Pancreas (tissue), 10 donors: ENCODE measurements around the gene CELF2. TPM values are rescaled to one million over a fixed set of nuclear protein-coding genes. Genes with fewer than 3 reads are reported as not detected.

Source experiments
- ATAC-seq, 4 donors: fragments of 200-7000 bp; cut with Tn5 transposase; one replicate each; pipeline versions ENCODE4 v1.8.0 to v1.9.1; 2020; ENCODE audit warnings: mild to moderate bottlenecking in 4 of 4, moderate library complexity in 4 of 4
- DNase-seq, 6 donors: peaks; one replicate each; pipeline ENCODE4 v3.0.0-alpha.2; 2020
- FAIRE-seq: peaks from 2 replicates; lab custom pipeline; 2012; peaks lifted over from hg19 to GRCh38; lab: Jason Lieb, UNC
- H3K27ac ChIP-seq, 4 donors: fragments of 200-600 bp; sonication (generic); 1 replicate in 3 of 4; 2 replicates in 1 of 4; pipeline versions ENCODE4 v1.5.0 to v1.8.0; 2020
- H3K27me3 ChIP-seq, 4 donors: fragments of 200-600 bp; one replicate each; pipeline ENCODE4 v1.8.0; 2021
- H3K36me3 ChIP-seq, 3 donors: fragments of 200-600 bp; sonication (generic) in 1 of 3; one replicate each; pipeline versions ENCODE4 v1.5.0 to v1.8.0; 2020 to 2021
- H3K4me1 ChIP-seq, 3 donors: fragments of 200-600 bp; one replicate each; pipeline ENCODE4 v1.8.0; 2021
- H3K4me3 ChIP-seq, 4 donors: fragments of 200-600 bp; sonication (generic) in 2 of 4; one replicate each; pipeline versions ENCODE4 v1.5.0 to v1.8.0; 2020 to 2021
- H3K9me3 ChIP-seq, 4 donors: fragments of 200-600 bp; one replicate each; pipeline ENCODE4 v1.8.0; 2021
- WGBS, 2 donors: extraction: QIAGEN DNeasy Blood & Tissue Kit; methylation state at CpG; one replicate each; pipeline ENCODE4 v1.1.7; 2013; 5-methylcytosine and 5-hydroxymethylcytosine counted together
- intact Hi-C, 3 donors: fragments of 100-400 bp; cut with DNase I; formaldehyde crosslinking; loops; one replicate each; pipeline versions ENCODE4 v1.11.1 to v1.14.2; 2022
- polyA plus RNA-seq, 2 donors: library from polyadenylated mRNA; stranded (reverse); fragments of 200-250 nt; gene quantifications; one replicate each; pipeline ENCODE4 v1.2.3, GENCODE V29; 2013
- total RNA-seq, 6 donors: library from RNA; stranded (reverse); fragmentation: NEBNext Ultra II Directional in 4 of 6; extraction: Animal tissue kit (Norgen Biotek cat#: 25700) in 4 of 6; gene quantifications; one replicate each; pipeline versions ENCODE4 v1.2.1 to v1.2.4, GENCODE V29; 2021 to 2023
- TF ChIP-seq, protein P1 (sequence below), 4 donors: fragments of 200-600 bp; sonication (generic) in 3 of 4; IDR thresholded peaks; one replicate each; pipeline versions ENCODE4 v1.5.0 to v1.8.0; 2021; ENCODE audit warnings: antibody characterized with exemption in 4 of 4
- donor health status: healthy with polysubstance abuse.
- donor health status: DM: no; HTN: no; CAD: no; lungs with moderate emphysema.
- donor health status: DM: no; HTN: no; CAD: no.
- donor health status: control.
- donor health status: control.
- donor health status: Bipolar disorder and iron deficiency.
- donor health status: DM: yes; HTN: yes; CAD: no.
- donor health status: DM: no; HTN: no; CAD: no.
- donor health status: DM: no; HTN: no; CAD: no.
- donor health status: DM: yes; HTN: yes; CAD: no.

The CELF2 gene
- total and polyA plus RNA-seq, 8 donors = 1.2 to 11.7 (median 2.2) TPM

DNA sequence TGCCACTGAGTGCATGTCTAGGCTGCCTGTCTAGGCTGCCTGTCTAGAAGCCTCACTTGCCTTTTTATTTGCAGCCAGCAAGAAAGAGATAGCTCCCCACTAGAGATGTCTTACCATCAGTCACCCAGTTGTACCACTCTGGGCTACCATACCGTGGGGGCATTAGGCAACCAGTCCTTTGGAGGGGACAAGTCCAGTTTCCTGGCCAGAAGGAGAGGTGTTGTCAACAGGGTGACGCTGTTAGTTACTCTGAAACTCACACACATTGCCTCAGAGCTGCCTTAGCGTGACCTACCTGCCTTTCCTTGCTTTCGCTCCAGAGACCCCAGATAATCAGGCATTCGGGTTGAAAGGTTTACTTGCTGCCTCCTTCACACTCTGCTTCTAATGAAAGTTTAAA, 155.4 kb downstream of the CELF2 start:
- no peaks in the 10 kb centered on the region for H3K9me3 ChIP-seq
- FAIRE-seq (no peak), DNase-seq (no peak), ATAC-seq (no peak)
- no peaks in the 10 kb centered on the region for H3K4me1 ChIP-seq
- H3K27me3 ChIP-seq = no peaks in the 10 kb centered on the region
- intact Hi-C loops = no loop called here
- H3K27ac ChIP-seq = no peak overlapping the region
- no peaks in the 10 kb centered on the region for H3K36me3 ChIP-seq
- TF ChIP-seq, protein P1, sequence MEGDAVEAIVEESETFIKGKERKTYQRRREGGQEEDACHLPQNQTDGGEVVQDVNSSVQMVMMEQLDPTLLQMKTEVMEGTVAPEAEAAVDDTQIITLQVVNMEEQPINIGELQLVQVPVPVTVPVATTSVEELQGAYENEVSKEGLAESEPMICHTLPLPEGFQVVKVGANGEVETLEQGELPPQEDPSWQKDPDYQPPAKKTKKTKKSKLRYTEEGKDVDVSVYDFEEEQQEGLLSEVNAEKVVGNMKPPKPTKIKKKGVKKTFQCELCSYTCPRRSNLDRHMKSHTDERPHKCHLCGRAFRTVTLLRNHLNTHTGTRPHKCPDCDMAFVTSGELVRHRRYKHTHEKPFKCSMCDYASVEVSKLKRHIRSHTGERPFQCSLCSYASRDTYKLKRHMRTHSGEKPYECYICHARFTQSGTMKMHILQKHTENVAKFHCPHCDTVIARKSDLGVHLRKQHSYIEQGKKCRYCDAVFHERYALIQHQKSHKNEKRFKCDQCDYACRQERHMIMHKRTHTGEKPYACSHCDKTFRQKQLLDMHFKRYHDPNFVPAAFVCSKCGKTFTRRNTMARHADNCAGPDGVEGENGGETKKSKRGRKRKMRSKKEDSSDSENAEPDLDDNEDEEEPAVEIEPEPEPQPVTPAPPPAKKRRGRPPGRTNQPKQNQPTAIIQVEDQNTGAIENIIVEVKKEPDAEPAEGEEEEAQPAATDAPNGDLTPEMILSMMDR (IDR thresholded peaks at IDR 0.05) = no peak
- 70 to 76% methylated on average over 5 of the region's 5 CpGs for WGBS, 2 donors
- no peak overlapping the region for H3K4me3 ChIP-seq

GRCh38 chr10:11175823-11176243, 158.2 kb downstream of the CELF2 start:
- TF ChIP-seq, protein P1 (IDR thresholded peaks at IDR 0.05) = no peak
- FAIRE-seq (no peak), ATAC-seq (peak in 2 of 4 donors; percentile 54 to 55), DNase-seq (no peak)
- no peaks in the 10 kb centered on the region for H3K9me3 ChIP-seq
- peak overlapping the region in 1 of 4 donors; percentile 41 for H3K27ac ChIP-seq
- 76 to 91% methylated on average over 11 of the region's 11 CpGs for WGBS, 2 donors
- H3K4me3 ChIP-seq = no peak overlapping the region
- intact Hi-C loops = no loop called here
- no peaks in the 10 kb centered on the region for H3K36me3 ChIP-seq
- no peaks in the 10 kb centered on the region for H3K4me1 ChIP-seq
- H3K27me3 ChIP-seq = no peaks in the 10 kb centered on the region

DNA sequence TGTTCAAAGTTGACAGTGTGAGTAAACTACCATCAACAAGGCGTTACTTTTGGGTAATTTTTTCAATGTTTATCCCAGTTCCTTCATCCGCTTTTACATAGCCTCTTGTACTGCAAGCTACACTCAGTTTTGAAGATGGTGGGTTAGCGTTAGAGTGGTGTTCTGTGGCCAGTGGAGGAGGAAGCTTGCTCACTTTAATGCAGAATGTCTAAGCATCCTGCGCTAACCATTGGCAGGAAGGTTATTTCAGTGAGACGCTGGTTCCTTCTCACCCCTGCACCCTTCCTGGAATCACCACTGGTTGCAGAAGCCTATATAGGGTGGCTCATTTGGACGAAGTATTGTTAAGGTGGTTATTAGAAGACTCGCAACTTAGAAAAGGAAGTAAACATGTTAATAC, 159.1 kb downstream of the CELF2 start:
- DNase-seq (no peak), FAIRE-seq (no peak), ATAC-seq (peak in 2 of 4 donors; percentile 7 to 15)
- TF ChIP-seq, protein P1 (IDR thresholded peaks at IDR 0.05) = no peak
- no peaks in the 10 kb centered on the region for H3K4me1 ChIP-seq
- no peak overlapping the region for H3K4me3 ChIP-seq
- H3K36me3 ChIP-seq = no peaks in the 10 kb centered on the region
- intact Hi-C loops = no loop called here
- no peaks in the 10 kb centered on the region for H3K9me3 ChIP-seq
- WGBS, 2 donors = 64 to 75% methylated on average over 7 of the region's 7 CpGs
- H3K27ac ChIP-seq = peak overlapping the region in 1 of 4 donors; percentile 41
- no peaks in the 10 kb centered on the region for H3K27me3 ChIP-seq

DNA sequence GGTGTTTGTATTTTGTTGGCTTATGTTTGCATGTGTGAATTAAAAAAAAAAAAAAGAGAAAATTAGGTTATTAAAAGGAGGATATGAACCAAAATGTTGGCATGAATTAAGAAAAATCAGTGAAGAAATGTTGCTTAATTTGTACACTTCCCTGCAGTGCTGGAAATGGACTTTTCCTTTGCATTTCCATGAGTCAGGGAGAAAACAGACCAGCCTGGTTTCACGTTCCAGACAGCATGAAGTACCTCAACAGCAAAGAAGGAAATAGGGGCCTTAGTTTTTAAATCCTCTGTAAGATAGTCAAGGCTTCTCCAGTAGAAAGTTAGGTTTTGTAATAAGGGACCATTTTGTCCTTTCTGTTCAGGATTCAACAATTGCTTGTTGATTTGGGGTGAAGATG, 159.7 kb downstream of the CELF2 start:
- Histone ChIP-seq H3K36me3 (no peaks in the 10 kb centered on the region), H3K27ac (no peak overlapping the region), H3K9me3 (no peaks in the 10 kb centered on the region), H3K27me3 (no peaks in the 10 kb centered on the region), H3K4me3 (no peak overlapping the region), H3K4me1 (no peaks in the 10 kb centered on the region)
- 54 to 56% methylated on average over 1 of the region's 1 CpG for WGBS, 2 donors
- no peak for DNase-seq
- ATAC-seq = peak in 1 of 4 donors; percentile 28
- intact Hi-C loops = no loop called here
- FAIRE-seq = no peak
- TF ChIP-seq, protein P1 (IDR thresholded peaks at IDR 0.05) = no peak

GRCh38 chr10:11177926-11178471, 160.3 kb downstream of the CELF2 start:
- WGBS, 2 donors = 71% methylated on average over 18 of the region's 18 CpGs
- no peaks in the 10 kb centered on the region for H3K27me3 ChIP-seq
- peak in 2 of 4 donors; percentile 31 to 42 for ATAC-seq
- FAIRE-seq = no peak
- no peaks in the 10 kb centered on the region for H3K4me1 ChIP-seq
- peak overlapping the region in 1 of 4 donors; percentile 17 for H3K27ac ChIP-seq
- TF ChIP-seq, protein P1 (IDR thresholded peaks at IDR 0.05) = no peak
- H3K9me3 ChIP-seq = no peaks in the 10 kb centered on the region
- no peak overlapping the region for H3K4me3 ChIP-seq
- intact Hi-C loops = no loop called here
- no peaks in the 10 kb centered on the region for H3K36me3 ChIP-seq
- no peak for DNase-seq
